ENCODE results near the gene ADPRM.
A peak's percentile ranks its signal among the peaks of the same experiment; 100 is the strongest.

Gene ADPRM

GRCh38 chr17:10697092-10698081, at the start of gene ADPRM, which contains the start of gene SCO1:
TSS of gene ADPRM (plus strand) at chr17:10697594. CDS start at chr17:10704927, 7,333 bp downstream.
TSS of gene SCO1 (minus strand) at chr17:10697533. CDS start at chr17:10697507, 26 bp downstream.
- Histone ChIP-seq H3K9me3 (no peaks in the 10 kb centered on the region), H3K4me2 (peak within 1 kb of the TSS; percentile 89), H3K4me3 (peak within 1 kb of the TSS; percentile 98), H3K36me3 (peaks cover 36% of the 10 kb centered on the region), H3K4me1 (peaks cover 57% of the 10 kb centered on the region), H3K27me3 (no peaks in the 10 kb centered on the region), H4K20me1 (peaks cover 36% of the 10 kb centered on the region; the same call in 1 of the 2 replicates), H3K27ac (peak within 1 kb of the TSS; percentile 97), H3K9ac (peak within 1 kb of the TSS; percentile 96)
- TF ChIP-seq Cebpa-rat (IDR thresholded peaks at IDR 0.05), result no peak

- TF ChIP-seq Cebpa-rat (IDR thresholded peaks at IDR 0.05), result no peak
- H3K36me3 ChIP-seq, result no peaks in the 10 kb centered on the region
- H3K4me1 ChIP-seq, result no peaks in the 10 kb centered on the region
- no peak overlapping the region for H3K4me2 ChIP-seq
- no peaks in the 10 kb centered on the region for H3K9me3 ChIP-seq
- no peaks in the 10 kb centered on the region for H3K27me3 ChIP-seq
- no peak overlapping the region for H3K9ac ChIP-seq
- no peaks in the 10 kb centered on the region for H4K20me1 ChIP-seq
- H3K27ac ChIP-seq, result no peak overlapping the region
- no peak overlapping the region for H3K4me3 ChIP-seq
These were observed 49.0 kb upstream of the ADPRM start for GRCh38 chr17:10648381-10648780.

GRCh38 chr17:10648956-10649355, 48.4 kb upstream of the ADPRM start:
- no peak for TF ChIP-seq Cebpa-rat (IDR thresholded peaks at IDR 0.05)
- Histone ChIP-seq H3K9me3 (no peaks in the 10 kb centered on the region), H3K27ac (no peak overlapping the region), H3K4me1 (no peaks in the 10 kb centered on the region), H3K27me3 (no peaks in the 10 kb centered on the region), H3K4me2 (no peak overlapping the region), H3K36me3 (no peaks in the 10 kb centered on the region), H4K20me1 (no peaks in the 10 kb centered on the region), H3K9ac (no peak overlapping the region), H3K4me3 (no peak overlapping the region)

GRCh38 chr17:10649602-10650001, 47.8 kb upstream of the ADPRM start:
- Histone ChIP-seq H3K36me3 (no peaks in the 10 kb centered on the region), H3K4me2 (no peak overlapping the region), H3K4me3 (no peak overlapping the region), H4K20me1 (no peaks in the 10 kb centered on the region), H3K4me1 (no peaks in the 10 kb centered on the region), H3K9ac (no peak overlapping the region), H3K9me3 (no peaks in the 10 kb centered on the region), H3K27me3 (no peaks in the 10 kb centered on the region), H3K27ac (no peak overlapping the region)
- no peak for TF ChIP-seq Cebpa-rat (IDR thresholded peaks at IDR 0.05)

- Histone ChIP-seq H3K36me3 (no peaks in the 10 kb centered on the region), H3K4me1 (peaks cover 1% of the 10 kb centered on the region; the same call in 1 of the 2 replicates), H3K9ac (no peak overlapping the region), H3K4me2 (no peak overlapping the region), H3K27ac (no peak overlapping the region), H3K27me3 (no peaks in the 10 kb centered on the region), H3K9me3 (no peaks in the 10 kb centered on the region), H4K20me1 (no peaks in the 10 kb centered on the region), H3K4me3 (no peak overlapping the region)
- TF ChIP-seq Cebpa-rat (IDR thresholded peaks at IDR 0.05), result no peak
These were observed 45.5 kb upstream of the ADPRM start for GRCh38 chr17:10651927-10652326.

- peaks cover 5% of the 10 kb centered on the region; the same call in 1 of the 2 replicates for H3K4me1 ChIP-seq
- H3K36me3 ChIP-seq, result no peaks in the 10 kb centered on the region
- no peaks in the 10 kb centered on the region for H3K9me3 ChIP-seq
- no peak for TF ChIP-seq Cebpa-rat (IDR thresholded peaks at IDR 0.05)
- H3K4me2 ChIP-seq, result no peak overlapping the region
- H4K20me1 ChIP-seq, result no peaks in the 10 kb centered on the region
- no peaks in the 10 kb centered on the region for H3K27me3 ChIP-seq
- no peak overlapping the region for H3K27ac ChIP-seq
- no peak overlapping the region for H3K4me3 ChIP-seq
- H3K9ac ChIP-seq, result no peak overlapping the region
These were observed 44.3 kb upstream of the ADPRM start for GRCh38 chr17:10652984-10653659.

GRCh38 chr17:10653987-10654386, 43.4 kb upstream of the ADPRM start:
- Histone ChIP-seq H4K20me1 (no peaks in the 10 kb centered on the region), H3K4me3 (no peak overlapping the region), H3K9me3 (no peaks in the 10 kb centered on the region), H3K4me1 (peaks cover 9% of the 10 kb centered on the region), H3K27ac (no peak overlapping the region), H3K27me3 (no peaks in the 10 kb centered on the region), H3K36me3 (no peaks in the 10 kb centered on the region), H3K4me2 (no peak overlapping the region), H3K9ac (no peak overlapping the region)
- no peak for TF ChIP-seq Cebpa-rat (IDR thresholded peaks at IDR 0.05)

- H3K4me1 ChIP-seq, result peaks cover 20% of the 10 kb centered on the region
- H3K4me2 ChIP-seq, result no peak within 1 kb of the TSS
- no peak within 1 kb of the TSS for H3K4me3 ChIP-seq
- no peaks in the 10 kb centered on the region for H3K27me3 ChIP-seq
- H3K36me3 ChIP-seq, result no peaks in the 10 kb centered on the region
- H3K9ac ChIP-seq, result no peak within 1 kb of the TSS
- no peak for TF ChIP-seq Cebpa-rat (IDR thresholded peaks at IDR 0.05)
- no peak within 1 kb of the TSS for H3K27ac ChIP-seq
- no peaks in the 10 kb centered on the region for H4K20me1 ChIP-seq
- no peaks in the 10 kb centered on the region for H3K9me3 ChIP-seq
These were observed 40.2 kb upstream of the ADPRM start, which contains the start of gene MYH3 for GRCh38 chr17:10657148-10657547. TSS of gene MYH3 (minus strand) at chr17:10657309. CDS start at chr17:10655064, 2,245 bp downstream.

GRCh38 chr17:10657879-10658278, 39.5 kb upstream of the ADPRM start:
- Histone ChIP-seq H3K4me2 (no peak overlapping the region), H3K9ac (no peak overlapping the region), H3K4me1 (peaks cover 20% of the 10 kb centered on the region), H3K36me3 (no peaks in the 10 kb centered on the region), H3K27ac (no peak overlapping the region), H3K4me3 (no peak overlapping the region), H4K20me1 (no peaks in the 10 kb centered on the region), H3K9me3 (no peaks in the 10 kb centered on the region), H3K27me3 (no peaks in the 10 kb centered on the region)
- no peak for TF ChIP-seq Cebpa-rat (IDR thresholded peaks at IDR 0.05)

GRCh38 chr17:10661437-10661836, 36.0 kb upstream of the ADPRM start:
- Histone ChIP-seq H3K4me3 (no peak overlapping the region), H4K20me1 (no peaks in the 10 kb centered on the region), H3K27me3 (no peaks in the 10 kb centered on the region), H3K9me3 (no peaks in the 10 kb centered on the region), H3K27ac (no peak overlapping the region), H3K36me3 (no peaks in the 10 kb centered on the region), H3K4me2 (no peak overlapping the region), H3K9ac (no peak overlapping the region), H3K4me1 (peaks cover 20% of the 10 kb centered on the region)
- no peak for TF ChIP-seq Cebpa-rat (IDR thresholded peaks at IDR 0.05)

All from BLaER1 (cell line).